Mucosa of descending colon (tissue), 3 donors: ENCODE results near the gene ENO2. TPM values are rescaled to one million over a fixed set of nuclear protein-coding genes. Genes with fewer than 3 reads are reported as not detected.
A peak's percentile ranks its signal among the peaks of the same experiment; 100 is the strongest.

Experiments used
- ATAC-seq: fragments of 200-7000 bp; cut with Tn5 transposase; one replicate; pipeline ENCODE4 v1.9.1; 2020; ENCODE audit warnings: mild to moderate bottlenecking, moderate library complexity
- DNase-seq, 3 donors: peaks; one replicate each; pipeline ENCODE4 v3.0.0-alpha.2; 2020
- H3K36me3 ChIP-seq: fragments of 200-600 bp; one replicate; pipeline ENCODE4 v1.8.0; 2021; ENCODE audit warnings: low read depth, mild to moderate bottlenecking
- H3K4me1 ChIP-seq: fragments of 200-600 bp; one replicate; pipeline ENCODE4 v1.8.0; 2021; ENCODE audit warnings: low read depth, mild to moderate bottlenecking
- H3K4me3 ChIP-seq: fragments of 200-600 bp; one replicate; pipeline ENCODE4 v1.8.0; 2021; ENCODE audit warnings: mild to moderate bottlenecking
- H3K9me3 ChIP-seq: fragments of 200-600 bp; one replicate; pipeline ENCODE4 v1.8.0; 2021; ENCODE audit warnings: mild to moderate bottlenecking
- intact Hi-C, 2 donors: fragments of 100-400 bp; cut with DNase I in 1 of 2; cut with micrococcal nuclease in 1 of 2; formaldehyde crosslinking; loops; one replicate each; pipeline versions ENCODE4 v1.11.0 to v1.11.1; 2022; cut with DNase I, micrococcal nuclease
- total RNA-seq, 3 donors: library from RNA; stranded (reverse); fragmentation: NEBNext Ultra II Directional in 2 of 3; extraction: Animal tissue kit (Norgen Biotek cat#: 25700) in 2 of 3; gene quantifications; one replicate each; pipeline versions ENCODE4 v1.2.1 to v1.2.4, GENCODE V29; 2021 to 2023
- TF ChIP-seq, protein P1 (sequence below): fragments of 200-600 bp; IDR thresholded peaks from one replicate; pipeline ENCODE4 v1.8.0; 2022; ENCODE audit warnings: antibody characterized with exemption, mild to moderate bottlenecking
- donor health status: DM: no; HTN: no; CAD: no; lungs with moderate emphysema.
- donor health status: DM: no; HTN: no; CAD: no.
- donor health status: DM: no; HTN: yes; CAD: no.

ENO2 gene
- total RNA-seq, 3 donors from 2014 or later = 4.5 to 67.3 (median 7.6) TPM

DNA sequence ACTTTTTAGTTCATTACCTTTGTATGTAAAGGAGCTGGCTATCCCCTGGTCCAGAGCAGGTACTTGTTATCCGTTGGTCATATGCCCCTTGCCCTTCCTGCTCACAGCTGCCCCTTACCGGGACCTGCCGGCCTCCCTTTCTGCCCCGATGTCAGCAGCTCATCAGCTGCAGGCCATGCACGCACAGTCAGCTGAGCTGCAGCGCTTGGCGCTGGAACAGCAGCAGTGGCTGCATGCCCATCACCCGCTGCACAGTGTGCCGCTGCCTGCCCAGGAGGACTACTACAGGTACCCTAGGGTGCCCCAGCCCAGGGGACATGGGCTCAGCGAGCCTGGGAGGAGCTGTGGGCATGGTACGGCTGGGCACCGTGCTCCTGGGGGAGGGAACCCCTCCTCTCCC, 26.9 kb downstream of the ENO2 start:
- no peak for ATAC-seq
- Histone ChIP-seq H3K4me3 (no peak overlapping the region), H3K9me3 (no peaks in the 10 kb centered on the region), H3K36me3 (peaks cover 6% of the 10 kb centered on the region), H3K4me1 (peaks cover 38% of the 10 kb centered on the region)
- intact Hi-C loops = no loop called here
- peak in 2 of 3 donors; percentile 51 to 56 for DNase-seq
- TF ChIP-seq, protein P1, sequence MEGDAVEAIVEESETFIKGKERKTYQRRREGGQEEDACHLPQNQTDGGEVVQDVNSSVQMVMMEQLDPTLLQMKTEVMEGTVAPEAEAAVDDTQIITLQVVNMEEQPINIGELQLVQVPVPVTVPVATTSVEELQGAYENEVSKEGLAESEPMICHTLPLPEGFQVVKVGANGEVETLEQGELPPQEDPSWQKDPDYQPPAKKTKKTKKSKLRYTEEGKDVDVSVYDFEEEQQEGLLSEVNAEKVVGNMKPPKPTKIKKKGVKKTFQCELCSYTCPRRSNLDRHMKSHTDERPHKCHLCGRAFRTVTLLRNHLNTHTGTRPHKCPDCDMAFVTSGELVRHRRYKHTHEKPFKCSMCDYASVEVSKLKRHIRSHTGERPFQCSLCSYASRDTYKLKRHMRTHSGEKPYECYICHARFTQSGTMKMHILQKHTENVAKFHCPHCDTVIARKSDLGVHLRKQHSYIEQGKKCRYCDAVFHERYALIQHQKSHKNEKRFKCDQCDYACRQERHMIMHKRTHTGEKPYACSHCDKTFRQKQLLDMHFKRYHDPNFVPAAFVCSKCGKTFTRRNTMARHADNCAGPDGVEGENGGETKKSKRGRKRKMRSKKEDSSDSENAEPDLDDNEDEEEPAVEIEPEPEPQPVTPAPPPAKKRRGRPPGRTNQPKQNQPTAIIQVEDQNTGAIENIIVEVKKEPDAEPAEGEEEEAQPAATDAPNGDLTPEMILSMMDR = no peak

DNA sequence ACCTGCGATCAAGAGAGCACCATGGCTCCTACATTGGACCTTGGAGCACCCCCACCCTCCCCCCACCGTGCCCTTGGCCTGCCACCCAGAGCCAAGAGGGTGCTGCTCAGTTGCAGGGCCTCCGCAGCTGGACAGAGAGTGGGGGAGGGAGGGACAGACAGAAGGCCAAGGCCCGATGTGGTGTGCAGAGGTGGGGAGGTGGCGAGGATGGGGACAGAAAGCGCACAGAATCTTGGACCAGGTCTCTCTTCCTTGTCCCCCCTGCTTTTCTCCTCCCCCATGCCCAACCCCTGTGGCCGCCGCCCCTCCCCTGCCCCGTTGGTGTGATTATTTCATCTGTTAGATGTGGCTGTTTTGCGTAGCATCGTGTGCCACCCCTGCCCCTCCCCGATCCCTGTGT, 27.4 kb downstream of the ENO2 start:
- Histone ChIP-seq H3K4me1 (peaks cover 38% of the 10 kb centered on the region), H3K9me3 (no peaks in the 10 kb centered on the region), H3K4me3 (no peak overlapping the region), H3K36me3 (peaks cover 6% of the 10 kb centered on the region)
- ATAC-seq = no peak
- peak in 2 of 3 donors; percentile 40 to 58 for DNase-seq
- TF ChIP-seq, protein P1 = no peak
- intact Hi-C loops = no loop called here

DNA sequence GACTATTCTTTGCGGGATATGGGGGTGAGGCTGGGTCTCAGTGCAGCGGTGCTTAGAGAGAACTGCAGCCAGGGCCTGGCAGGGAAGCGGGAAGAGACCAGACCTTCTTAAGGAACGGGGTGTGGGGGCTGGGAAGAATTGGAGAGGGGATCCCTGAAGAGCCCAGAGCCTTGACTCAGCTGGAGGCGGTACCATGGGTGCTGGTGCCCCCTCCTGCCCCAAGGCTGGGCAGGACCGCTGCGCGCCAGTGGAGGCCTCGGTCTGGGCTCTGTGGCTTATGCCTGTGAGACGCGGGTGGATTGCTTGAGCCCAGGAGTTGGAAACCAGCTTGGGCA, 27.9 kb downstream of the ENO2 start:
- Histone ChIP-seq H3K36me3 (peaks cover 6% of the 10 kb centered on the region), H3K4me3 (no peak overlapping the region), H3K9me3 (no peaks in the 10 kb centered on the region), H3K4me1 (peaks cover 35% of the 10 kb centered on the region)
- intact Hi-C loops = no loop called here
- ATAC-seq (no peak), DNase-seq (peak; percentile 32 to 61 (median 41))
- TF ChIP-seq, protein P1 = no peak

DNA sequence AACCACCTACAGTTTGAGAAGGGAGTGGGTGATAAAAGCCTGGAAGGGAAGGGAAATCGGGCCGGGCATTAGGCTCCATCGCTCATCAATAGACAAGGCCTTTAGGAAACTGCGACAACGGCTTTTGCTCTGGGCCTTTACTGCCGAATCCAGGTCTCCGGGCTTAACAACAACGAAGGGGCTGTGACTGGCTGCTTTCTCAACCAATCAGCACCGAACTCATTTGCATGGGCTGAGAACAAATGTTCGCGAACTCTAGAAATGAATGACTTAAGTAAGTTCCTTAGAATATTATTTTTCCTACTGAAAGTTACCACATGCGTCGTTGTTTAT, 29.0 kb downstream of the ENO2 start:
- ATAC-seq (peak; percentile 42), DNase-seq (peak; percentile 72 to 89 (median 76))
- intact Hi-C loops = no loop called here
- no peaks in the 10 kb centered on the region for H3K9me3 ChIP-seq
- peaks cover 6% of the 10 kb centered on the region for H3K36me3 ChIP-seq
- H3K4me1 ChIP-seq = peaks cover 33% of the 10 kb centered on the region
- TF ChIP-seq, protein P1 = no peak
- H3K4me3 ChIP-seq = no peak overlapping the region

DNA sequence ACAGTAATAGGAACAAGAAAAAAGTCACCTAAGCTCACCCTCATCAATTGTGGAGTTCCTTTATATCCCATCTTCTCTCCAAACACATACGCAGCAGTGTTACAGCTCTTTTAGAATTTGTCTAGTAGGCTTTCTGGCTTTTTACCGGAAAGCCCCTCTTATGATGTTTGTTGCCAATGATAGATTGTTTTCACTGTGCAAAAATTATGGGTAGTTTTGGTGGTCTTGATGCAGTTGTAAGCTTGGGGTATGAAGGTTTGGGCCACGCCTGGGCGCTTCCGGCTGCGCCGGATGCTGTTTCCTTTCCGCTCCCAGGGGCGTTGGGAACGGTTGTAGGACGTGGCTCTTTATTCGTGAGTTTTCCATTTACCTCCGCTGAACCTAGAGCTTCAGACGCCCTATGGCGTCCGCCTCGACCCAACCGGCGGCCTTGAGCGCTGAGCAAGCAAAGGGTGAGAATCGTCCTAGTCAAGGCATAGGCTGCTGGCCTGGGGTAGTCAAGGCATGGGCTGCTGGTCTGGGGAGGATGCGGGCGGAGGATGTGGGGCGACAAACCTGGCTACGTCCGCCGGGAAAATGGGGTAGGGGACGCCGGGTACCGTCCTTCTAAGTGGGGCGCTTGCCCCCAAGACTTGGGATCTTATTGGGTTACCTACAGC, 29.5 kb downstream of the ENO2 start, which contains the start of the genes C12orf57 and RNU7-1:
TSS of gene C12orf57 (plus strand) at position 301 of the 659 bp plus-strand sequence. CDS start at position 401, 100 bp downstream.
TSS of gene RNU7-1 (plus strand) at position 95 of the 659 bp plus-strand sequence.
- ATAC-seq (peak; percentile 58), DNase-seq (peak; percentile 82 to 90 (median 83))
- Histone ChIP-seq H3K36me3 (peaks cover 6% of the 10 kb centered on the region), H3K9me3 (no peaks in the 10 kb centered on the region), H3K4me3 (peak within 1 kb of the TSS; percentile 52), H3K4me1 (peaks cover 28% of the 10 kb centered on the region)
- TF ChIP-seq, protein P1 = no peak
- intact Hi-C loops = no loop called here
